Measurements from ENCODE around the gene SLC31A2.

DNA sequence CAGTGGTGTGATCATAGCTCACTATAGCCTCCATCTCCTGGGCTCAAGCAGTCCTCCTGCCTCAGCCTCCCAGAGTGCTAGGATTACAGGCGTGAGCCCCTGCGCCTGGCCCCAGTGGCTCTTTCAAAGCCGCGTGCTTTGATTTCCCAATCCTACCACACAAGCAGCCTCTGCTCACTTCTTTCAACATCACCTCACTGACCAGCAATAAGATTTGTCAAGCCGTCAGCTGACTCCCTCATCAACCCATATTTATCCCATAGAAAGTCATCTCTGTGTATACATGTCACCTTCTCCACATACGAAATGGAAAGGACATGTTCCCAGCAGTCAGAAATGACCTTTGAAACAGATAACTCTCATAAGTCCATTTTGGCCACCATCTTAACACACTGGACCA, 26.0 kb downstream of the SLC31A2 start:
- TF ChIP-seq, protein P1, sequence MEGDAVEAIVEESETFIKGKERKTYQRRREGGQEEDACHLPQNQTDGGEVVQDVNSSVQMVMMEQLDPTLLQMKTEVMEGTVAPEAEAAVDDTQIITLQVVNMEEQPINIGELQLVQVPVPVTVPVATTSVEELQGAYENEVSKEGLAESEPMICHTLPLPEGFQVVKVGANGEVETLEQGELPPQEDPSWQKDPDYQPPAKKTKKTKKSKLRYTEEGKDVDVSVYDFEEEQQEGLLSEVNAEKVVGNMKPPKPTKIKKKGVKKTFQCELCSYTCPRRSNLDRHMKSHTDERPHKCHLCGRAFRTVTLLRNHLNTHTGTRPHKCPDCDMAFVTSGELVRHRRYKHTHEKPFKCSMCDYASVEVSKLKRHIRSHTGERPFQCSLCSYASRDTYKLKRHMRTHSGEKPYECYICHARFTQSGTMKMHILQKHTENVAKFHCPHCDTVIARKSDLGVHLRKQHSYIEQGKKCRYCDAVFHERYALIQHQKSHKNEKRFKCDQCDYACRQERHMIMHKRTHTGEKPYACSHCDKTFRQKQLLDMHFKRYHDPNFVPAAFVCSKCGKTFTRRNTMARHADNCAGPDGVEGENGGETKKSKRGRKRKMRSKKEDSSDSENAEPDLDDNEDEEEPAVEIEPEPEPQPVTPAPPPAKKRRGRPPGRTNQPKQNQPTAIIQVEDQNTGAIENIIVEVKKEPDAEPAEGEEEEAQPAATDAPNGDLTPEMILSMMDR (IDR thresholded peaks at IDR 0.05) = no peak
- TF ChIP-seq POLR2A (IDR thresholded peaks at IDR 0.05) = no peak

Data from prostate gland (tissue), 2 donors.